ENCODE measurements around the gene L3MBTL3.

L3MBTL3 gene

GRCh38 chr6:130018292-130018743 is at the start of gene L3MBTL3:
Gene L3MBTL3, plus strand, starts transcription at chr6:130018581. Its CDS starts 24,119 bp downstream, at chr6:130042700.
- Mint-ChIP-seq H3K27me3 (no peaks in the 10 kb centered on the region), H3K4me3 (peak within 1 kb of the TSS; percentile 100), H3K4me1 (ENCODE audit: low read depth) (peaks cover 20% of the 10 kb centered on the region), H3K36me3 (no peaks in the 10 kb centered on the region), H3K9me3 (ENCODE audit: low read depth) (no peaks in the 10 kb centered on the region), H3K27ac (peak within 1 kb of the TSS; percentile 93)

DNA sequence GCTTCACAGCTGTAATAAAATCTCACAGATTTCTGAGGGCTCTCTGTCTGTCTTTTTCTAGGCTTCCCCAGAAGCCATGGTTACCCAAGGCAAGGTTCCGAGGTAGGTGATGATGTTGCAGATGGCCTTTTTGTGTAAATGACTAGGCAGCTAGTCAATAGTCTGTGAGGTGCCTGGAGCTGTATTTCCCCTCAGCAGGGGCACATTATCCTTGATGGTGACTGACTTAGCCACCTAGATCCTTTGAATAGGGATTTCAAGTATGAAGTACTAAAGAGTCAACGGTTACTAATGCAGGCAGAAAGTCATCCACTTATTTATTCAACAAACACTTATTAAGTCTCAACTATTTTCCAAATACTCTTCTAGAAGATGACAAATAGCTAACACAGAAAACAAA is 49.3 kb upstream of the L3MBTL3 start:
- Mint-ChIP-seq H3K4me3 (no peak overlapping the region), H3K4me1 (ENCODE audit: low read depth) (no peaks in the 10 kb centered on the region), H3K27me3 (peaks cover 12% of the 10 kb centered on the region), H3K27ac (no peak overlapping the region), H3K36me3 (peaks cover 2% of the 10 kb centered on the region), H3K9me3 (ENCODE audit: low read depth) (peaks cover 4% of the 10 kb centered on the region)

- H3K27ac Mint-ChIP-seq, result no peak overlapping the region
- H3K9me3 Mint-ChIP-seq (ENCODE audit: low read depth), result peaks cover 9% of the 10 kb centered on the region
- H3K27me3 Mint-ChIP-seq, result peaks cover 1% of the 10 kb centered on the region
- H3K36me3 Mint-ChIP-seq, result peaks cover 11% of the 10 kb centered on the region
- no peak overlapping the region for H3K4me3 Mint-ChIP-seq
- no peaks in the 10 kb centered on the region for H3K4me1 Mint-ChIP-seq (ENCODE audit: low read depth)
These were observed 42.3 kb upstream of the L3MBTL3 start for GRCh38 chr6:129976110-129976509.

DNA sequence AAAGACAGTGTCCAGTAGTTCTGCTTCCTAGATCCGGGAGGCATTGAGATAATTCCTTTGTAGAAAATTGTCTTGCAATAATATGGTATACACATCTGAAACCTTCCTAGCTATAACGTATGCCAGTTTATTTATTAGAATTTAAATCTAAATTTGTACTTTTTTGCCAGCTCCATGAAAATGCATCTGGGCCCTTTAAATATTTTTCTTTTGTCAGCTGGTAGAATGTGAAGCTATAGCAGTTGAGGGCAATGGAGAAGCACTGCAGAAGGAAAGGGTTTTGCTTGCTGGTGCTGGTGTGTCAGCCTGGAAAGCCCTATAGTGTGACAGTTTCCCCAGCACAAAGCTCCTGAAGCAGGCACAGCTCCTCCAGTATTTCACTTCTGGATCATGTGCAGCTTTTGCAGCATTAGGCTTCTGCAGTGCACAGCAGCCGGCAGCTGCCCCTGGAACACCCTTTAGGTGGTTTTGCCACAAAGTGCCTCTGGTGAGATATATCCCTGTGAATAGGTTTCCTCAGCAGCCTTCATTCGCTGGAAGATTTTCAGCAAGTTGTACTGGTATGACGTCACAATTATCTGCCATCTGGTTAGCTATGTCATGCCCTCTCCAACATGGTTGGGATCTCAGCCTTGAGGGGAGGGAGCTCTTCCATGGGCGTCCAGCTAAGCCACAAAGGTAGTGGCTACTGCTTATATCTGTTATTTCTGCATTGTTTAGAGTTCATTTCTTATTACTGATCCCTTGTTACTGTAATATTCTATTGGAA is 40.0 kb upstream of the L3MBTL3 start:
- no peak overlapping the region for H3K27ac Mint-ChIP-seq
- no peaks in the 10 kb centered on the region for H3K27me3 Mint-ChIP-seq

DNA sequence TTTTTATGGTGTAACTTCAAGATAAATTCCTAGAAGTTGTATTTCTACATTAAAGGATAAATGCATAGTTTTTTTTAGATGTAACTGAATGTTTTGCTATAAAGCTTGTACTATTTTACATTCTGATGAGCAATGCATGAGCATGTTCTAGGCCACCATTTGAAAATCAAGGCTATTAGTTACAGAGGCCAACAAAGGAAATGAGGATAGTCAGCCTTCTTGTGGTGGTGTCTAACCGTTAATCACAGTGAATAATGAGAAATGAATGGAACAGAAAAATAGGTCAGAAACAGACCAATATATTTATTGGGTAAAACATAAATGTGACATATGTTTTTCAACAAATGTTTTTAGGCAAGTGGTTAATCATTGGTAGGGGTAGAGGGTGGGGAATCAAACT is 37.6 kb upstream of the L3MBTL3 start:
- Mint-ChIP-seq H3K9me3 (ENCODE audit: low read depth) (peaks cover 9% of the 10 kb centered on the region), H3K27me3 (no peaks in the 10 kb centered on the region), H3K4me3 (no peak overlapping the region), H3K4me1 (ENCODE audit: low read depth) (no peaks in the 10 kb centered on the region), H3K36me3 (peaks cover 11% of the 10 kb centered on the region), H3K27ac (no peak overlapping the region)

More for the DNA sequence above, 40.0 kb upstream of the L3MBTL3 start:
- H3K4me3 Mint-ChIP-seq, result no peak overlapping the region
- peaks cover 9% of the 10 kb centered on the region for H3K9me3 Mint-ChIP-seq (ENCODE audit: low read depth)
- peaks cover 11% of the 10 kb centered on the region for H3K36me3 Mint-ChIP-seq
- H3K4me1 Mint-ChIP-seq (ENCODE audit: low read depth), result no peaks in the 10 kb centered on the region

- no peak overlapping the region for H3K27ac Mint-ChIP-seq
- no peaks in the 10 kb centered on the region for H3K27me3 Mint-ChIP-seq
- H3K36me3 Mint-ChIP-seq, result peaks cover 11% of the 10 kb centered on the region
- no peak overlapping the region for H3K4me3 Mint-ChIP-seq
- H3K4me1 Mint-ChIP-seq (ENCODE audit: low read depth), result no peaks in the 10 kb centered on the region
- H3K9me3 Mint-ChIP-seq (ENCODE audit: low read depth), result peaks cover 9% of the 10 kb centered on the region
These were observed 36.8 kb upstream of the L3MBTL3 start for GRCh38 chr6:129981598-129981997.

- Mint-ChIP-seq H3K27me3 (no peaks in the 10 kb centered on the region), H3K4me1 (ENCODE audit: low read depth) (peaks cover 2% of the 10 kb centered on the region), H3K27ac (peak overlapping the region; percentile 4), H3K36me3 (no peaks in the 10 kb centered on the region), H3K4me3 (no peak overlapping the region), H3K9me3 (ENCODE audit: low read depth) (no peaks in the 10 kb centered on the region)
These were observed 29.0 kb upstream of the L3MBTL3 start for GRCh38 chr6:129989396-129989795.

DNA sequence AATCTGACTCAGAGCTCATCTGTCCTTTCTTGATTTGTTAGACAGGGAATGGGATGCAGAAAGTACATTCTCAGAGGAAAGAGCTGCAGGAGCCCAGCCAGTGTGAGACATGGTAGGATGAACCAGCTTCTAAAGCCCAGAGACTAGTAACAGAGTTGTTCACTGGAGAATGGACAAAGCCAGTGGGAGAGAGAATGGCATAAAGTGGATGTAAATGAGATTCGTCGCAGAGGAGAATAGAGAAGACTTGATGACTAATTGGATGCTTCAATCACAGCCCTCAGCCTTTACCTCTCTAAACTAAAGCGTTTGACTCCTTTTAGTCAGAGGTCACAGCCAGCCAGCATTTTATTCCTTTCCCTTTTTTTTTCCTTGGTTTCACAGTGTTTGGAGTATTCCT is 25.5 kb upstream of the L3MBTL3 start:
- no peaks in the 10 kb centered on the region for H3K36me3 Mint-ChIP-seq
- H3K27ac Mint-ChIP-seq, result no peak overlapping the region
- H3K27me3 Mint-ChIP-seq, result peaks cover 2% of the 10 kb centered on the region
- no peaks in the 10 kb centered on the region for H3K9me3 Mint-ChIP-seq (ENCODE audit: low read depth)
- peaks cover 2% of the 10 kb centered on the region for H3K4me1 Mint-ChIP-seq (ENCODE audit: low read depth)
- H3K4me3 Mint-ChIP-seq, result no peak overlapping the region

GRCh38 chr6:129994410-129994809 is 24.0 kb upstream of the L3MBTL3 start:
- H3K27ac Mint-ChIP-seq, result no peak overlapping the region
- peaks cover 2% of the 10 kb centered on the region for H3K27me3 Mint-ChIP-seq
- no peaks in the 10 kb centered on the region for H3K36me3 Mint-ChIP-seq
- H3K4me3 Mint-ChIP-seq, result no peak overlapping the region
- no peaks in the 10 kb centered on the region for H3K4me1 Mint-ChIP-seq (ENCODE audit: low read depth)
- H3K9me3 Mint-ChIP-seq (ENCODE audit: low read depth), result no peaks in the 10 kb centered on the region

- H3K4me1 Mint-ChIP-seq (ENCODE audit: low read depth), result no peaks in the 10 kb centered on the region
- peaks cover 2% of the 10 kb centered on the region for H3K27me3 Mint-ChIP-seq
- H3K36me3 Mint-ChIP-seq, result no peaks in the 10 kb centered on the region
- H3K27ac Mint-ChIP-seq, result no peak overlapping the region
- H3K9me3 Mint-ChIP-seq (ENCODE audit: low read depth), result no peaks in the 10 kb centered on the region
- H3K4me3 Mint-ChIP-seq, result no peak overlapping the region
These were observed 22.0 kb upstream of the L3MBTL3 start for GRCh38 chr6:129996387-129996786.

GRCh38 chr6:130000526-130001421 is 17.6 kb upstream of the L3MBTL3 start:
- no peaks in the 10 kb centered on the region for H3K36me3 Mint-ChIP-seq

DNA sequence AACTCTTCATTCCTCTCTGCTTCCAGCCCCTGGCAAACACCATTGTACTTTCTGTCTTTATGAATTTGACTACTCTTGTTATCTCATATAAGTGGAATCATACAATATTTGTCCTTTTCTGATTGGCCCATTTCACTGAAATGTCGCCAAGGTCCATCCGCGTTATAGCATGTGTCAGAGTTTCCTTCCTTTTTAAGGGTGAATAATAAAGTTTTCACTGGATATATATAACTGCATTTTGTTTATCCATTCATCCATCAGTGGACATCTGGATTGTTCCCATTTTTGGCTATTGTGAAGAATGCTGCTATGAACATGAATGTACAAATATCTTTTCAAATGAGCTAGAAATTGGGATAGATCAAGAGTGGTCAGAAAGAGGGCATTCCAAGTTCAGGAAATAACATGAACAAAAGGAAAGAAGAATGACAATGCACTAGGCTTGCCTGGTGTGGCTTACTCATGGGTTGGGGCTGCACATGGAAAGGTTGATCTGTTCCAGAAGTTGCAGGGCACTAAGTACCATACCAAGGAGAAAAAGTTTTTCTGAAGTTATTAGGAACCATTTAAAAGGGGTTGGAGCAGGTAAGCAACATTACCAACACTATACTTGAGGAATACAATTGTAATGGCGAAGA is 10.0 kb upstream of the L3MBTL3 start:
- Mint-ChIP-seq H3K4me3 (no peak overlapping the region), H3K27ac (no peak overlapping the region), H3K9me3 (ENCODE audit: low read depth) (no peaks in the 10 kb centered on the region), H3K27me3 (peaks cover 10% of the 10 kb centered on the region), H3K4me1 (ENCODE audit: low read depth) (no peaks in the 10 kb centered on the region), H3K36me3 (no peaks in the 10 kb centered on the region)

More at GRCh38 chr6:130000526-130001421, 17.6 kb upstream of the L3MBTL3 start:
- Mint-ChIP-seq H3K4me1 (ENCODE audit: low read depth) (no peaks in the 10 kb centered on the region), H3K27ac (no peak overlapping the region), H3K27me3 (peaks cover 2% of the 10 kb centered on the region), H3K4me3 (no peak overlapping the region), H3K9me3 (ENCODE audit: low read depth) (no peaks in the 10 kb centered on the region)

DNA sequence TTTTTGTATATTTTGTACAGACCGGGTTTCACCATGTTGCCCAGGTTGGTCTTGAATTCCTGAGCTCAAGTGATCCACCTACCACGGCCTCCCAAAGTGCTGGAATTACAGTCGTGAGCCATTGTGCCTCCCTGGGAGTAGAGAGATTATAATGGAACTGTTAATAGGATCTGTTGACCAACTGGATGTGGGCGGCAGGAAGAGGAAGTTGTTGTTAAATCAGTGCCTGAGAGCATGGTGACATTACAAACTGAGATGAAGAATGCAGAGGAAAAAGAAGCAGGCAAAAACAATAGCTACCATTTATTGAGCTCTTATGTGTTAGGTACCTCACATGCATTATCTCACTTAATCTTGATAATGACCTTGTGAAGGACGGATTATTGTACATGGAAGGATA is 9.2 kb upstream of the L3MBTL3 start:
- Mint-ChIP-seq H3K4me3 (no peak overlapping the region), H3K27ac (no peak overlapping the region), H3K4me1 (ENCODE audit: low read depth) (no peaks in the 10 kb centered on the region), H3K9me3 (ENCODE audit: low read depth) (no peaks in the 10 kb centered on the region), H3K36me3 (no peaks in the 10 kb centered on the region), H3K27me3 (peaks cover 10% of the 10 kb centered on the region)

DNA sequence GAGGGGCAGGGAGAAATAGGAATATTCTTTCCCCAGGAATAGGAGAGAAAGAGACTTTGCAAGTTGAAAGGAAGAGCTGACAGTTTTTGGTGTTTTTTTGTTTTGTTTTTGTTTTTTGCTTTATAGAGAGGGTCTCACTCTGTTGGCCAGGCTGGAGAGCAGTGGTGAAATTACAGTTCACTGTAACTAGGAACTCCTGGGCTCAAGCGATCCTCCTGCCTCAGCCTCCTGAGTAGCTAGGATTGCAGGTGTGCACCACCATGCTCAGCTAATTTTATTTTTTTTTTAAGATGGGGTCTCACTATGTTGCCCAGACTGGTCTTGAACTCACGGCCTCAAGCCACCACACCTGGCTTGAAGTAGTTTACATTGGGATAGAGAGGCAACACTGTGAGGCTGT is 8.0 kb upstream of the L3MBTL3 start:
- Mint-ChIP-seq H3K27me3 (peaks cover 10% of the 10 kb centered on the region), H3K27ac (no peak overlapping the region), H3K36me3 (no peaks in the 10 kb centered on the region), H3K4me1 (ENCODE audit: low read depth) (no peaks in the 10 kb centered on the region), H3K4me3 (no peak overlapping the region), H3K9me3 (ENCODE audit: low read depth) (no peaks in the 10 kb centered on the region)

DNA sequence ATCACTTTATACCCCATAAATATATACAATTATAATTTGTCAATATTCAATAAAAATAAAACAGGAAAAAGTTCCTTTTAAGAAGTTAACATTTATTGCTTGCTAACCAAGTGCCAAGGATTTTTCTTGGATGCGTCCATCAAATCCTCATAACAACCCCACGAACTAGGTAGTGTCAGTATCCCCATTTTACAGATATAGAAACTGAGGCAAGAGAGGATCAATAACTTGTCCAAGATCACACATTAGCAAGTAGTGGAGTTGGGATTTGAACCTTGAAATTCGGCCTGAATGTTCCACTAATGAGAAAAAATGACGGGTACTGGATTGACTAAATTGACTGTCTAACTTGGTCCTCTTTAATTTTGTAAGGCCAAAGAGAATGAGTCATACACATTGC is 5.7 kb upstream of the L3MBTL3 start:
- Mint-ChIP-seq H3K27me3 (peaks cover 8% of the 10 kb centered on the region), H3K4me3 (no peak overlapping the region), H3K4me1 (ENCODE audit: low read depth) (no peaks in the 10 kb centered on the region), H3K9me3 (ENCODE audit: low read depth) (no peaks in the 10 kb centered on the region), H3K27ac (no peak overlapping the region), H3K36me3 (no peaks in the 10 kb centered on the region)

Data from activated naive CD8-positive, alpha-beta T cell (primary cell).